Spleen (tissue), 7 donors: Measurements from ENCODE around the gene TAF1D.

ENCODE experiments used
- POLR2A ChIP-seq, 3 donors: fragments of 450-650 bp; IDR thresholded peaks; one replicate each; pipeline ENCODE4 v1.5.1; 2017; ENCODE audit warnings: antibody characterized with exemption in 3 of 3, mild to moderate bottlenecking in 1 of 3
- POLR2AphosphoS5 ChIP-seq, 3 donors: sonication (generic); formaldehyde crosslinking; IDR thresholded peaks; one replicate each; pipeline ENCODE4 v1.5.1; 2017; ENCODE audit warnings: antibody characterized with exemption in 3 of 3
- TF ChIP-seq, protein P1 (sequence below), 11 experiments: fragments of 200-600 bp in 7 of 11; fragments of 450-650 bp in 4 of 11; sonication (generic) in 4 of 11; IDR thresholded peaks in 8 of 11; conservative IDR thresholded peaks in 3 of 11; 1 replicate in 7 of 11; 2 replicates in 4 of 11; pipeline versions ENCODE4 v1.4.0 to v1.8.0; 2016 to 2021; ENCODE audit warnings: antibody characterized with exemption in 11 of 11, inconsistent platforms in 4 of 11, mild to moderate bottlenecking in 1 of 11
- donor health status: DM: no; HTN: no; CAD: no; lungs with moderate emphysema.
- donor health status: DM: no; HTN: no; CAD: no.
- donor health status: DM: no; HTN: no; CAD: no.

DNA sequence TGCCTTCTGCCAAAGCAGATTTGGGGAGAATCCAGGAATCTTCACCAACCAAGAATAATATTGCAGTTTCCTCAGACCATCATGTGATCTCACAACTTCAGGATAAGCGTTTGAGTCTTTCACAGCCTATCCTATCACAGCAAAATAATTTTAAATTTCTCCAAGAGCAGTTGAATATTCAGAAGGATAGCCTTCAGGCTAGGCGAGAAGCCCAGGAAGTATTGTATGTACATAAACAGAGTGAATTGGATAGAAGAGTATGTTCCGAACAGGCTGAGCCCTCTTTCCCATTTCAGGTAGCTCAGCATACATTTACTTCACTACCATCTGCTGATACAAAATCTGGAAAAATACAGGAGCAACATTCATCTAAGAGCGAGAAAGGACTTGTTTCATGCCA lies 43.7 kb downstream of the TAF1D start:
- TF ChIP-seq, protein P1, sequence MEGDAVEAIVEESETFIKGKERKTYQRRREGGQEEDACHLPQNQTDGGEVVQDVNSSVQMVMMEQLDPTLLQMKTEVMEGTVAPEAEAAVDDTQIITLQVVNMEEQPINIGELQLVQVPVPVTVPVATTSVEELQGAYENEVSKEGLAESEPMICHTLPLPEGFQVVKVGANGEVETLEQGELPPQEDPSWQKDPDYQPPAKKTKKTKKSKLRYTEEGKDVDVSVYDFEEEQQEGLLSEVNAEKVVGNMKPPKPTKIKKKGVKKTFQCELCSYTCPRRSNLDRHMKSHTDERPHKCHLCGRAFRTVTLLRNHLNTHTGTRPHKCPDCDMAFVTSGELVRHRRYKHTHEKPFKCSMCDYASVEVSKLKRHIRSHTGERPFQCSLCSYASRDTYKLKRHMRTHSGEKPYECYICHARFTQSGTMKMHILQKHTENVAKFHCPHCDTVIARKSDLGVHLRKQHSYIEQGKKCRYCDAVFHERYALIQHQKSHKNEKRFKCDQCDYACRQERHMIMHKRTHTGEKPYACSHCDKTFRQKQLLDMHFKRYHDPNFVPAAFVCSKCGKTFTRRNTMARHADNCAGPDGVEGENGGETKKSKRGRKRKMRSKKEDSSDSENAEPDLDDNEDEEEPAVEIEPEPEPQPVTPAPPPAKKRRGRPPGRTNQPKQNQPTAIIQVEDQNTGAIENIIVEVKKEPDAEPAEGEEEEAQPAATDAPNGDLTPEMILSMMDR (IDR thresholded peaks at IDR 0.05 in 8 of 11, conservative IDR thresholded peaks at IDR 0.05 in 3 of 11) = no peak
- TF ChIP-seq POLR2A (IDR thresholded peaks at IDR 0.05) = no peak
- no peak for TF ChIP-seq POLR2AphosphoS5 (IDR thresholded peaks at IDR 0.05)
